Measurements from ENCODE around the gene DHRSX. TPM values are rescaled to one million over a fixed set of nuclear protein-coding genes. Genes with fewer than 3 reads are reported as not detected.
"Not testable (repeated sequence)": the region's sequence is repeated elsewhere in the genome, so short reads cannot be mapped to it uniquely, and the experiment has no call there.

DHRSX gene
- total and polyA plus RNA-seq, 2 experiments from 2014 or later: 15.2 to 30.2 TPM

DNA sequence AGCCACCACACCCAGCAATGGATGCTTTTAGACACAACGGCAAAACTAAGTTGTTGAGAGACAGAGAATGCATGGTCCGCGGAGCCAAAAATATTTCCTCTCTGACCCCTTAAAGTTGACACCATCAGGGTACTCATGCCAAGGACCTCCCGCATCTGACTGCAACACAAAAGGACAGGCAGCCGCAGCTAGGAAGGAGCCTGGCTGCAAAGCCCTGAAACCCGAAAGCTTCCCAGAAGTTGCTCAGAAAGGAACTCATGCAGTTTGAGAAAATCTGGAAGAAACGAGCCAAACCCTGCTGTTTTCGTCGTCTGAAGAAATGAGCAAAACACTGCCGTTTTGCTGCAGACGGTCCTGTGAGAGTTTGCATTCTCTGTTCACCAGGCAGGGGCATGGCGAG is 16.5 kb downstream of the DHRSX start:
- peaks cover 61% of the 10 kb centered on the region for H3K79me2 ChIP-seq (ENCODE audit: insufficient read depth)
- DNase-seq: peak; percentile 47
- peaks cover 11% of the 10 kb centered on the region; the same call in 1 of the 2 replicates for H3K4me1 ChIP-seq (ENCODE audit: insufficient read depth)
- peak overlapping the region; percentile 95 for H2AFZ ChIP-seq
- H3K4me2 ChIP-seq (ENCODE audit: unreplicated experiment): peak overlapping the region; percentile 88
- H3F3A ChIP-seq (ENCODE audit: insufficient read depth): peaks cover 33% of the 10 kb centered on the region
- 11 to 15% methylated on average over 12 of the region's 12 CpGs for WGBS, 2 experiments (ENCODE audit: low coverage in 1 of 2, low lambda C conversion rate in 2 of 2, missing lambda C conversion rate in 2 of 2)
- no peak for TF ChIP-seq EZH2 (IDR thresholded peaks at IDR 0.05; ENCODE audit: insufficient read depth, poor library complexity, severe bottlenecking)
- no peaks in the 10 kb centered on the region for H3K9me3 ChIP-seq (ENCODE audit: low read depth)
- H3K9me2 ChIP-seq (ENCODE audit: insufficient read depth): no peaks in the 10 kb centered on the region
- no peaks in the 10 kb centered on the region for H3K36me3 ChIP-seq (ENCODE audit: low read depth)
- H3K9ac ChIP-seq: peak overlapping the region; percentile 78
- in situ Hi-C loops (cut with MboI): no loop called here
- no peaks in the 10 kb centered on the region for H3K27me3 ChIP-seq (replicated peaks; ENCODE audit: insufficient read depth)
- H3K4me3 ChIP-seq: peak overlapping the region; percentile 61
- no peaks in the 10 kb centered on the region for H4K20me1 ChIP-seq (ENCODE audit: insufficient read depth)
- peak overlapping the region; percentile 84 for H3K27ac ChIP-seq

GRCh38 chrX:2483398-2484060 is 17.2 kb downstream of the DHRSX start:
- Histone ChIP-seq H3K9ac (peak overlapping the region; percentile 78), H3K79me2 (ENCODE audit: insufficient read depth) (peaks cover 62% of the 10 kb centered on the region), H3K9me3 (ENCODE audit: low read depth) (no peaks in the 10 kb centered on the region), H3K36me3 (ENCODE audit: low read depth) (no peaks in the 10 kb centered on the region), H3K4me1 (ENCODE audit: insufficient read depth) (peaks cover 11% of the 10 kb centered on the region; the same call in 1 of the 2 replicates), H2AFZ (peak overlapping the region; percentile 95; the same call in 1 of the 2 replicates), H3K4me3 (no peak overlapping the region), H3K4me2 (ENCODE audit: unreplicated experiment) (peak overlapping the region; percentile 88), H3K27ac (peak overlapping the region; percentile 84), H3K9me2 (ENCODE audit: insufficient read depth) (no peaks in the 10 kb centered on the region), H3F3A (ENCODE audit: insufficient read depth) (peaks cover 33% of the 10 kb centered on the region), H3K27me3 (replicated peaks; ENCODE audit: insufficient read depth) (no peaks in the 10 kb centered on the region), H4K20me1 (ENCODE audit: insufficient read depth) (no peaks in the 10 kb centered on the region)
- in situ Hi-C loops (cut with MboI): no loop called here
- no peak for DNase-seq
- WGBS, 2 experiments (ENCODE audit: low coverage in 1 of 2, low lambda C conversion rate in 2 of 2, missing lambda C conversion rate in 2 of 2): 94 to 96% methylated on average over 16 of the region's 16 CpGs
- TF ChIP-seq EZH2phosphoT487 (IDR thresholded peaks at IDR 0.05; ENCODE audit: insufficient read depth, low read depth): no peak
- TF ChIP-seq EZH2 (IDR thresholded peaks at IDR 0.05; ENCODE audit: insufficient read depth, poor library complexity, severe bottlenecking): no peak

DNA sequence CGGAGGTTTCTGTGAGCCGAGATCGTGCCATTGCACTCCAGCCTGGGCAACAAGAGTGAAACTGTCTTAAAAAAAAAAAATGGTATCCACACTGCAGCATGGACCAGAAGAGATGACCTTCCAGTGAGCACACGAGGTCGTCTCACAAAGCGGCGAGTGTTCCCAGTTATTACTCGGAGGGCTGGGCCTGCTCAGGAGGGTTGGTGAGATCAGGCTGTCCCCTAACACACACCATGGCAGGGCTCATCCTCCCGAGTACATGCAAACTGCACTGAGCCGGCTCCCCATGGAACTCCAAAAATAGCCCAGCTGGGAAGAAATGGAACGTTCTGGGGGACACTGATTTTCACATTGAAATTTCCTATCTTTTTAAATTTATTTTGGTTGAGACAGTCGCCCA is 19.2 kb downstream of the DHRSX start:
- H3F3A ChIP-seq (ENCODE audit: insufficient read depth): peaks cover 30% of the 10 kb centered on the region
- peaks cover 64% of the 10 kb centered on the region for H3K79me2 ChIP-seq (ENCODE audit: insufficient read depth)
- H3K36me3 ChIP-seq (ENCODE audit: low read depth); H3K9me2 ChIP-seq (ENCODE audit: insufficient read depth); H2AFZ ChIP-seq; H3K4me2 ChIP-seq (ENCODE audit: unreplicated experiment); DNase-seq; H3K27me3 ChIP-seq (replicated peaks; ENCODE audit: insufficient read depth); H3K27ac ChIP-seq; H4K20me1 ChIP-seq (ENCODE audit: insufficient read depth); H3K4me3 ChIP-seq; H3K9me3 ChIP-seq (ENCODE audit: low read depth); H3K9ac ChIP-seq; in situ Hi-C loops (cut with MboI): not testable (repeated sequence)
- H3K4me1 ChIP-seq (ENCODE audit: insufficient read depth): peaks cover 11% of the 10 kb centered on the region; the same call in 1 of the 2 replicates
- WGBS, 2 experiments (ENCODE audit: low coverage in 1 of 2, low lambda C conversion rate in 2 of 2, missing lambda C conversion rate in 2 of 2): 89 to 91% methylated on average over 12 of the region's 12 CpGs

DNA sequence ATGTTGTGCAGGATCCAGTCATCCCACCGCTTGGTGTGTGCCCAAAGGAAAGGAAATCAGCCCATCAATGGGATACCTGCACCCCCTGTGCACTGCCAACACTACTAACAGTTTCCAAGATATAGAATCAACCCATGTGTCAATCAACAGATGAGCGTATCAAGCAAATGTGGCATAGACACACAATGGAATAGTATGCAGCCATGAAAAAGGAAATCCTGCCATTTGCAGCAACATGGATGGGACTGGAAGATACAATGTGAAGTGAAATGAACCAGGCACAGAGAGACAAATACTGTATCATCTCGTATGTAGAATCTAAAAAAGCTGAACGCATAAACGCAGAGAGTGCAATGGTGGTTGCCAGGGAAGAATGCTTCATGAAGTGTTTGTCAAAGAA is 20.8 kb downstream of the DHRSX start:
- H3K36me3 ChIP-seq (ENCODE audit: low read depth); H3K4me2 ChIP-seq (ENCODE audit: unreplicated experiment); H3K9me2 ChIP-seq (ENCODE audit: insufficient read depth); H3K27me3 ChIP-seq (replicated peaks; ENCODE audit: insufficient read depth); H2AFZ ChIP-seq; H3K27ac ChIP-seq; DNase-seq; in situ Hi-C loops (cut with MboI); H3K9ac ChIP-seq; H3K9me3 ChIP-seq (ENCODE audit: low read depth); H4K20me1 ChIP-seq (ENCODE audit: insufficient read depth); H3K4me3 ChIP-seq: not testable (repeated sequence)
- Histone ChIP-seq H3K79me2 (ENCODE audit: insufficient read depth) (peaks cover 77% of the 10 kb centered on the region), H3F3A (ENCODE audit: insufficient read depth) (peaks cover 17% of the 10 kb centered on the region), H3K4me1 (ENCODE audit: insufficient read depth) (peaks cover 11% of the 10 kb centered on the region; the same call in 1 of the 2 replicates)
- WGBS, 2 experiments (ENCODE audit: low coverage in 1 of 2, low lambda C conversion rate in 2 of 2, missing lambda C conversion rate in 2 of 2): 98 to 100% methylated on average over 5 of the region's 5 CpGs

- no peak overlapping the region for H3K9ac ChIP-seq
- H3K4me1 ChIP-seq (ENCODE audit: insufficient read depth): peaks cover 9% of the 10 kb centered on the region; the same call in 1 of the 2 replicates
- no peak overlapping the region for H2AFZ ChIP-seq
- no peak for DNase-seq
- no peaks in the 10 kb centered on the region for H3K9me2 ChIP-seq (ENCODE audit: insufficient read depth)
- peaks cover 11% of the 10 kb centered on the region for H3F3A ChIP-seq (ENCODE audit: insufficient read depth)
- H4K20me1 ChIP-seq (ENCODE audit: insufficient read depth): no peaks in the 10 kb centered on the region
- H3K79me2 ChIP-seq (ENCODE audit: insufficient read depth): peaks cover 83% of the 10 kb centered on the region
- H3K9me3 ChIP-seq (ENCODE audit: low read depth): no peaks in the 10 kb centered on the region
- H3K27ac ChIP-seq: no peak overlapping the region
- H3K36me3 ChIP-seq (ENCODE audit: low read depth): no peaks in the 10 kb centered on the region
- H3K4me2 ChIP-seq (ENCODE audit: unreplicated experiment): no peak overlapping the region
- TF ChIP-seq EZH2phosphoT487 (IDR thresholded peaks at IDR 0.05; ENCODE audit: insufficient read depth, low read depth): no peak
- no peak for TF ChIP-seq EZH2 (IDR thresholded peaks at IDR 0.05; ENCODE audit: insufficient read depth, poor library complexity, severe bottlenecking)
- H3K27me3 ChIP-seq (replicated peaks; ENCODE audit: insufficient read depth): no peaks in the 10 kb centered on the region
- WGBS, 2 experiments (ENCODE audit: low coverage in 1 of 2, low lambda C conversion rate in 2 of 2, missing lambda C conversion rate in 2 of 2): 98% methylated on average over 15 of the region's 15 CpGs
- in situ Hi-C loops (cut with MboI): no loop called here
- H3K4me3 ChIP-seq: no peak overlapping the region
Measured at GRCh38 chrX:2479420-2479780, 21.4 kb downstream of the DHRSX start.

All from GM23248 (cell line).